ENCODE measurements around the gene POLL.

The POLL gene

DNA sequence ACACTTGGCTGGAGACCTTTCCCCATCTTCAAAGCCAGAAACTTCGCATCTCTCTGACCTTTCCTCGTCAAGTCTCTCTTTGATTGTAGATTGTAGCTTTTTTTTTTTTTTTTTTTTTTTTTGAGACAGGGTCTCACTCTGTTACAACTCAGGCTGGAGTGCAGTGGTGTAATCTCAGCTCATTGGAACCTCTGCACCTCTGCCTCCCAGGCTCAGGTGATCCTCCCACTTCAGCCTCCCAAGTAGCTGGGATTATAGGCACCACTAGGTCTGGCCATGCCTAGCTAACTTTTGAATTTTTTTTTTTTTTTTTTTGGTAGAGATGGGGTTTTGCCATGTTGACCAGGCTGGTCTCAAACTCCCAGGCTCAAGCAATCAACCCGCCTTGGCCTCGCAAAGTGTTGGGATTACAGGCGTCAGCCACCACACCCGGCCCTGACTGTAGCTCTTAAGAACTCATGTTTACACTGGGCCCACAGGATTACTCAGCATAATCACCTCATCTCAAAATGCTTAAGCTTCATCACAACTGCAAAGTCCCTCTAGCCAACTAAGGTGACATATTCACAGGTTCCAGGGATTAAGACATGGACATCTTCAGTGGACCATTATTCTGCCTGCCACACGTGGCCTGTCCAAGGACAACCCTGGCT lies 11.7 kb downstream of the POLL start:
- TF ChIP-seq, protein P1, sequence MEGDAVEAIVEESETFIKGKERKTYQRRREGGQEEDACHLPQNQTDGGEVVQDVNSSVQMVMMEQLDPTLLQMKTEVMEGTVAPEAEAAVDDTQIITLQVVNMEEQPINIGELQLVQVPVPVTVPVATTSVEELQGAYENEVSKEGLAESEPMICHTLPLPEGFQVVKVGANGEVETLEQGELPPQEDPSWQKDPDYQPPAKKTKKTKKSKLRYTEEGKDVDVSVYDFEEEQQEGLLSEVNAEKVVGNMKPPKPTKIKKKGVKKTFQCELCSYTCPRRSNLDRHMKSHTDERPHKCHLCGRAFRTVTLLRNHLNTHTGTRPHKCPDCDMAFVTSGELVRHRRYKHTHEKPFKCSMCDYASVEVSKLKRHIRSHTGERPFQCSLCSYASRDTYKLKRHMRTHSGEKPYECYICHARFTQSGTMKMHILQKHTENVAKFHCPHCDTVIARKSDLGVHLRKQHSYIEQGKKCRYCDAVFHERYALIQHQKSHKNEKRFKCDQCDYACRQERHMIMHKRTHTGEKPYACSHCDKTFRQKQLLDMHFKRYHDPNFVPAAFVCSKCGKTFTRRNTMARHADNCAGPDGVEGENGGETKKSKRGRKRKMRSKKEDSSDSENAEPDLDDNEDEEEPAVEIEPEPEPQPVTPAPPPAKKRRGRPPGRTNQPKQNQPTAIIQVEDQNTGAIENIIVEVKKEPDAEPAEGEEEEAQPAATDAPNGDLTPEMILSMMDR (IDR thresholded peaks at IDR 0.05; ENCODE audit: low read depth, low read length) = no peak
- no peak for DNase-seq
- Histone ChIP-seq H3K27me3 (no peaks in the 10 kb centered on the region), H3K4me1 (no peaks in the 10 kb centered on the region), H3K4me3 (ENCODE audit: low read depth, low read length) (no peak overlapping the region), H3K36me3 (no peaks in the 10 kb centered on the region), H3K9me3 (peaks cover 5% of the 10 kb centered on the region; the same call in 1 of the 2 replicates)

DNA sequence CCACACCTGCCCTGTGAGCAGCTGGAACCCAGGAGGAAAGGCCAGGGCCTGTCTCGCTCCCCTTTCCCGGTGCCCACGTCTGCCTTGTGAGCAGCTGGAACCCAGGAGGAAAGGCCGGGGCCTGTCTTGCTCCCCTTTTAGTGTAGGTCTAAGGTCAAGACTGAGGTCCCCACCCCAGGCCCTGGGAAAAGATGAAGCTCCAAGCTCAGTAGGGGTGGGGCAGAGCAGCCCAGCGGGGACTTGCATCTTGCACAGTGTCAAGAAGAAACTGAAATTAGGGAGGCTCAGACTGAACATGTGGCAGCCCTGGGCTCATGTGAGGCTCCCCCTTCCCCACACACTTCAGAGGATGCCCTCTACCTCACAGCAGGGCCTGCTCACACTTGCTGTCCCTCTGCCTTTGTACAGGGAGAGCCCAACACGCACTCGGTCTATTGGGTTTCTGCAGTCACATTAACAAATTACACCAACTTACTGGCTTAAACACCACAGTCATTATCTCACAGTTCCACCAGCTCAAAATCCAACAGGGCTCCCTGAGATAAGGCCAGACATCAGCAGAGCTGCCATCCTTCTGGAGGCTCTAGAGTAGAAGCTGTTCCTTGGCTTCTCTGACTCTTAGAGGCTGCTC lies 12.4 kb downstream of the POLL start:
- Histone ChIP-seq H3K4me3 (ENCODE audit: low read depth, low read length) (no peak overlapping the region), H3K36me3 (no peaks in the 10 kb centered on the region), H3K4me1 (no peaks in the 10 kb centered on the region), H3K9me3 (peaks cover 5% of the 10 kb centered on the region; the same call in 1 of the 2 replicates), H3K27me3 (no peaks in the 10 kb centered on the region)
- TF ChIP-seq, protein P1 (IDR thresholded peaks at IDR 0.05; ENCODE audit: low read depth, low read length) = no peak
- no peak for DNase-seq

DNA sequence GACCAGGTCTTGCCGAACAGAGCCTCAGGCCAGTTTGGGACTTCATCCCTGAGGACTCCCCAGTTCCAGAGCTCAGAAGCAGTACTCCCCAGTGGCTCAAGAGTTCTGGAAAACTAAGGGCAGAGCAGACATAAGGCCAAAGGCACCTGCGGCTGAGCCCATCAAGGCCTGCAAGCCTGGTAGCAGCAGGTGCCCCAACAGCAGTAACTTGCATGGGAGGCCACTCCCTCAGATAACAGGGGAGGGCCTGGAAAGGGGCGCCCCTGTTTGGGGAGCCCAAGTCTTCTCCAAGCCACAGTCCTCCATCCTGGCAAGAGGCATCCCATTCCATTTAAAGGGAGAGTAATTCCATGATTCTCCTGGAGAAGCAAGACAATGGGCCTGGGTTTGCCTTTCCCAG lies 13.0 kb downstream of the POLL start:
- TF ChIP-seq, protein P1 (IDR thresholded peaks at IDR 0.05; ENCODE audit: low read depth, low read length) = no peak
- no peaks in the 10 kb centered on the region for H3K36me3 ChIP-seq
- DNase-seq = no peak
- H3K27me3 ChIP-seq = no peaks in the 10 kb centered on the region
- peaks cover 5% of the 10 kb centered on the region; the same call in 1 of the 2 replicates for H3K9me3 ChIP-seq
- H3K4me1 ChIP-seq = no peaks in the 10 kb centered on the region
- H3K4me3 ChIP-seq (ENCODE audit: low read depth, low read length) = no peak overlapping the region

DNA sequence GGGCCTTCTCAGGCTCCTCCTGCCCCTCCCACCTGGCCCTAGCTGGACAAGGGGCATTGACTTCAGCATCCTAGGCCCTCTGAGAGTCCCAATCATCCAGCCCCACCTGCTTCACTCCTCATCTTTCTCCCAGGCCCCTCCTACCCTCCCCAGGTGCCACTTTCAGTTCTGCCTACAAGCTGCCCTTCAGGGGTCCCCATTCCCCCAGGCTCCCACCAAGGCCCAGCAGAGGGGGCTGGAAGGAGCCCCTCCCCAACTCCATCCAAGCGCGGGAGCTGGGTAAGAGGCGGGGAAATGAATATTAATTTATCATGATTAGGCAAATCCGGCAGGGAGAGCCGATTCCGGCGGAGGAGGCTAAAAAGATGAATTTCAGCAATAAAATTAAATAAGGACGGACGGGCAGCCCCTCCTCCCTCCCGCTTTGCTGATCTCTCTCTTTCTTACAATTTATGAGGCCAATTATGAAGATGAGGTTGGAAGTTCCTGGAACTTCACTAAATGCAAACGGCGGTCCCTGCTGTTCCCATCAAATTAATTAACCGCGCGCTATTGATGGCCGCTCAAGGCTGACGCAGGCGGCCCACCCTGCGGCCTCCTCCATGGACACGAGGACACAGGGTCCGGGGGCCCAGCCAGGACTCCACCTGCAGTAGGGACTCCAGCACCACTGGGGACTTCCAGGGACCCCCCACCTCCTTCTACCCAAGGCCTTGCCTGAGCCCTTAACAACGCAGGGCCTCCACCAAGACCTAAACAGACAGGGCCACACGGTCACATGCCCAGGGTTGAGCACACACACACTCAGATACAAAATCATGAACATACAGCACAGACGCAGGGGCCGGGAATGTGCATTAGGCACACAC lies 13.9 kb downstream of the POLL start:
- TF ChIP-seq, protein P1 (IDR thresholded peaks at IDR 0.05; ENCODE audit: low read depth, low read length) = no peak
- Histone ChIP-seq H3K27me3 (peaks cover 5% of the 10 kb centered on the region), H3K4me1 (no peaks in the 10 kb centered on the region), H3K4me3 (ENCODE audit: low read depth, low read length) (no peak overlapping the region), H3K36me3 (no peaks in the 10 kb centered on the region), H3K9me3 (peaks cover 5% of the 10 kb centered on the region; the same call in 1 of the 2 replicates)
- no peak for DNase-seq

DNA sequence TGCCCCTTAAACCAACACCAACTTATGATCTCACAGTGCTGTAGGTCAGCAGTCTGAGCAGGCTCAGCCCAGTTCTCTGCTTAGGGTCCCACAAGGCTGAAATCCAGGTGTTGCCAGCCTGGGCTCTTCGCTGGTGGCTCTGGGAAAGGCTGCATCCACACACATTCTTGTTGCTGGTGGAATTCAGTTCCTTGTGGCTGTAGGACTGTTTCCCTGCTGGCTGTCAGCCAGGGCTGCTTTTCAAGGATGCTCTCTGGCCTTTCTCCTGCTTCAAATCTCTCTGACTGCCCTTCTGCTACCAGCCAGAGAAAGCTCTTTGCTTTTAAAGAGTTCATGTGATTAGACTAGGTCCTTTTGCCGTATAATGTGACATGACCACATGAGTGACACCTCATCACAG lies 15.3 kb downstream of the POLL start:
- Histone ChIP-seq H3K4me1 (no peaks in the 10 kb centered on the region), H3K36me3 (no peaks in the 10 kb centered on the region), H3K4me3 (ENCODE audit: low read depth, low read length) (no peak overlapping the region), H3K27me3 (peaks cover 5% of the 10 kb centered on the region), H3K9me3 (peaks cover 5% of the 10 kb centered on the region; the same call in 1 of the 2 replicates)
- no peak for DNase-seq
- TF ChIP-seq, protein P1 (IDR thresholded peaks at IDR 0.05; ENCODE audit: low read depth, low read length) = no peak
